Measurements from ENCODE around the gene CENPU. TPM values are rescaled to one million over a fixed set of nuclear protein-coding genes. Genes with fewer than 3 reads are reported as not detected.

CENPU gene
- total RNA-seq, 2 experiments from 2014 or later: 49.7 to 53.4 TPM

DNA sequence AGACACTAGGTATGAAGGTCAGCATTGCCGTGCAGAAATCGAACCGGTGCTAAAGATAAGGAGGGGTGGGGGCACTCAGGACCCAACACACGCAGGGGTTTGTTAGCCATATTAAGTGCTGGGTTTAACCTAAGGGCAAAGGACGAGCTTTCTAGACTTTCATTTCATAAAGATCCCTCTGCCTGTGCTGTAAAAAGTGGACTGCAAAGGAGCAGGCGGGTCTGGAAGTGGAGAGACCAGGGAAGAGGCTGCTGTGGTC lies 85.9 kb downstream of the CENPU start:
- Mint-ChIP-seq H3K36me3 (ENCODE audit: low read depth) (peaks cover 52% of the 10 kb centered on the region), H3K9me3 (no peaks in the 10 kb centered on the region), H3K27ac (peak overlapping the region; percentile 92), H3K4me1 (ENCODE audit: low read depth) (peaks cover 56% of the 10 kb centered on the region), H3K27me3 (no peaks in the 10 kb centered on the region), H3K4me3 (peak overlapping the region; percentile 94)
- DNase-seq: no peak
- CTCF ChIA-PET: interaction anchor here (0.8 to 4.4 kb wide), 3 partner anchors 14 to 383 kb away, joined by 3 to 22 read pairs (median 4); no protein-coding TSS in a partner anchor
- intact Hi-C loops (cut with micrococcal nuclease): loop anchor here (5.0 kb wide), 3 partner anchors 84 to 176 kb away; partner anchors contain the start of genes CENPU and IRF2
- TF ChIP-seq, protein P1, sequence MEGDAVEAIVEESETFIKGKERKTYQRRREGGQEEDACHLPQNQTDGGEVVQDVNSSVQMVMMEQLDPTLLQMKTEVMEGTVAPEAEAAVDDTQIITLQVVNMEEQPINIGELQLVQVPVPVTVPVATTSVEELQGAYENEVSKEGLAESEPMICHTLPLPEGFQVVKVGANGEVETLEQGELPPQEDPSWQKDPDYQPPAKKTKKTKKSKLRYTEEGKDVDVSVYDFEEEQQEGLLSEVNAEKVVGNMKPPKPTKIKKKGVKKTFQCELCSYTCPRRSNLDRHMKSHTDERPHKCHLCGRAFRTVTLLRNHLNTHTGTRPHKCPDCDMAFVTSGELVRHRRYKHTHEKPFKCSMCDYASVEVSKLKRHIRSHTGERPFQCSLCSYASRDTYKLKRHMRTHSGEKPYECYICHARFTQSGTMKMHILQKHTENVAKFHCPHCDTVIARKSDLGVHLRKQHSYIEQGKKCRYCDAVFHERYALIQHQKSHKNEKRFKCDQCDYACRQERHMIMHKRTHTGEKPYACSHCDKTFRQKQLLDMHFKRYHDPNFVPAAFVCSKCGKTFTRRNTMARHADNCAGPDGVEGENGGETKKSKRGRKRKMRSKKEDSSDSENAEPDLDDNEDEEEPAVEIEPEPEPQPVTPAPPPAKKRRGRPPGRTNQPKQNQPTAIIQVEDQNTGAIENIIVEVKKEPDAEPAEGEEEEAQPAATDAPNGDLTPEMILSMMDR (IDR thresholded peaks at IDR 0.05): no peak
- no peak for ATAC-seq
- POLR2A ChIA-PET: interaction anchor here (0.9 to 4.3 kb wide), 8 partner anchors 9 to 384 kb away, joined by 3 to 34 read pairs (median 5); partner anchors contain the start of gene CENPU

DNA sequence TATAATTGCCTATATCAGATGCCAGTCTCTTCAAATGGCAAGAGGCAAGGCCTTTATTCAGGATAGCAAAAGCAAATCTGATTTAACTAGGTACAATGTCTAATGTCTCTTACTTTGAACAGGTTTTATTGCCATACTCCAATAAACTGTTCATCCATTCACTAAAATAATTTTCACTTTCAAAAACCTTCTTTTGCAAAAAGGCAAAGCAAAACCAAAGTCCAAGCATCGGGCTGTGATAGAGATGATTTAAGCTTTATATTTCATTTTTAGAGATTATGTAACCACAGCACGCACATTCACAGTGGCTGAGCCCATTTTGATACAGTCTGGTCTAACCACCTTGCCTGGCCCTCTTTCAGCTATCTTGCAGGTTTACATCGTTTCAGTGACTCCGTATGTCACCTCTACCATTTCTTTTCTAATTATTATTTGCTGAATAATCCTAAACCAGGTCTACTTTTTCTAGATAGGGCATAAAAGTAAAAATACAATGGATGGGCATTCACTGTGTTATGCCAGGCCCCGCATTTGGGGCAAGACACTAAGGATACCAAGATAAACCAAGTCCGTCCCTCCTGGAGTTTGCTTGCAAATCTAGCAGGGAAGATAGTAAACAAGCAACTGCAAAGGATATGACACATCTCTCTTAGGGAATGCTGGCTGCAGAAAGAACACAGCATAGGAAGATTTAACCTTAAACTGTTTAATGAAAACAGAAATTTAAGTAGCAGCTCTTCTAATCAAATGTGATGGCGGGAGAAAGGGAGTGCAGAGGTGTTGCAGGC lies 86.4 kb downstream of the CENPU start:
- peaks cover 61% of the 10 kb centered on the region for H3K4me1 Mint-ChIP-seq (ENCODE audit: low read depth)
- ATAC-seq (no peak), DNase-seq (no peak)
- intact Hi-C loops (cut with micrococcal nuclease): loop anchor here (5.0 kb wide), 3 partner anchors 85 to 175 kb away; partner anchors contain the start of genes CENPU and IRF2
- no peaks in the 10 kb centered on the region for H3K27me3 Mint-ChIP-seq
- TF ChIP-seq, protein P1 (IDR thresholded peaks at IDR 0.05): no peak
- peaks cover 55% of the 10 kb centered on the region for H3K36me3 Mint-ChIP-seq (ENCODE audit: low read depth)
- H3K27ac Mint-ChIP-seq: peak overlapping the region; percentile 92
- peak overlapping the region; percentile 94 for H3K4me3 Mint-ChIP-seq
- ChIA-PET CTCF (interaction anchor here (0.8 to 4.4 kb wide), 2 partner anchors 15 to 383 kb away, joined by 4 to 22 read pairs; no protein-coding TSS in a partner anchor), POLR2A (interaction anchor here (0.9 to 4.3 kb wide), 5 partner anchors 8 to 365 kb away, joined by 3 to 34 read pairs (median 4); partner anchors contain the start of gene CENPU)
- no peaks in the 10 kb centered on the region for H3K9me3 Mint-ChIP-seq

DNA sequence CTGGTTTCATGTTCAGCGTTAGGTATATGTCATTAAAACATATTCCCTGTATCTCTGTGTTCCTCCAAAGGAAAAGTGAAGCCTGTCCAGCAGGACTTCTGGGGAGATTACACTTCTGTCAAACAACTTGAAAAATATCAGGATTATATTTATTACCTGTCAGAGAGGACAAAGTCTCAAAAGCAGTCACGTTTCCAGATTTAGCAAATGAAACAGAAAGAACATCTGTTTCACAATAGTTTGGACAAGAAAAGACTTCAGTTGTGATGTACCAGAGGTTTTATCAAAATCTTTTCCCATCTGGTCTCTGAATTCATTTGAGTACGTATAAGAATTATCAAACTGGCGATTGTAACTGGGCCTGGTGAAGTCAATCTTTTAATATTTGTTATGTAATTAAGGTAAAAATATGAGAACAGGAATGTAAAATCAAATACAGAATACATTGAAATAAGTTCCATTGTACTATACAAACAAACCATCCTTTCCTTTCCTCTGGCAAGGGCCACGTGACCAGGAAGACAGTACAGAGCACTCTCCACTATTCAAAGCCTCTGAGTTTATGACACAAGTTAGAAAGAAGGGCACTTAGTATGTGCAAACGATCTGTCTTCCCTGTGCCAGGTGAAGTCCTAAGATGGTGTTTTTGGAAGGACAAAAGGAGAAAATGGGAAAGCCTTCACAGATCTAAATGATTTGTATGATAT lies 87.8 kb downstream of the CENPU start:
- no peaks in the 10 kb centered on the region for H3K9me3 Mint-ChIP-seq
- no peak for ATAC-seq
- POLR2A ChIA-PET: interaction anchor here (1.0 to 3.0 kb wide), 2 partner anchors 88 to 363 kb away, joined by 3 to 10 read pairs; partner anchors contain the start of gene CENPU
- no peaks in the 10 kb centered on the region for H3K27me3 Mint-ChIP-seq
- peak overlapping the region; percentile 94 for H3K4me3 Mint-ChIP-seq
- DNase-seq: no peak
- intact Hi-C loops (cut with micrococcal nuclease): loop anchor here (5.0 kb wide), 3 partner anchors 86 to 174 kb away; partner anchors contain the start of genes CENPU and IRF2
- H3K4me1 Mint-ChIP-seq (ENCODE audit: low read depth): peaks cover 66% of the 10 kb centered on the region
- H3K27ac Mint-ChIP-seq: peak overlapping the region; percentile 63
- TF ChIP-seq, protein P1 (IDR thresholded peaks at IDR 0.05): no peak
- CTCF ChIA-PET: interaction anchor here (4.4 kb wide), 1 partner anchor 381 kb away, joined by 22 read pairs; no protein-coding TSS in a partner anchor
- H3K36me3 Mint-ChIP-seq (ENCODE audit: low read depth): peaks cover 67% of the 10 kb centered on the region

DNA sequence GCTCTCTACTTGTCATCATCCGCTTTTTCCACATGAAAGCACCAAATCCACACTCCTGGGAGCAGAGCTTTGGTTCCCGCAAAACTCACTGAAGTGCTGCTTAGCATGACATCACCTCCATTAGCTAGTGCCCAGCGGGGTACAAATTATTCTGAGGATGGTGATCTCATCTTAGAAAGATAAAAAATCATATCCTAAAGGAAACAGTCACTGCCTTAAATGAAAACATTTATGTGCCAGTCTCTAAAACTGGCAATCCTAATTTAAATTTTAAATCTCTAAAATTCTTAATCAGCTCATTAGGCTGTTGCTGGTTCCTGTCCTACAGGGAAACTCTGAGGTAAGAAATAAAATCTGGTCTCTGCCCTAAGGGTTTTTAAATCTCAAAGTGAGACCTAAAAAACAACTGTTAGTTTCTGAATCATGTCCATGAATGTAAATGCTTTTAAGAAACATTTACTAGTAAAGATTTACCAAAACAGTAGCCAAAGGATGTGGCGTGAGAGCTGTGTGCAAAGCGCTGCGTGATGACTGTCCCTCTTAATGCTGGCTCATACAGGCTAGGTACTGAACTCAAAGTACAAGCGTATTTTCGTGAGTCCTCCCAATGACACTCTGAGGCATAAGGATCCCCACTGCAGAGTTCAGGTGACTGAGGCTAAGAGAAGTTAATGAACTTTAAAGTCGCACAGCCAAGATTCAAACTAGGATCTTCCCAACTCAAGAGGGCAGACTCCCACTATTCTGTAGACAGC lies 89.2 kb downstream of the CENPU start:
- ATAC-seq (no peak), DNase-seq (peak; percentile 69)
- POLR2A ChIA-PET: interaction anchor here (0.6 to 1.5 kb wide), 5 partner anchors 13 to 387 kb away, joined by 3 to 4 read pairs (median 3); partner anchors contain the start of gene CENPU
- Mint-ChIP-seq H3K27me3 (no peaks in the 10 kb centered on the region), H3K9me3 (no peaks in the 10 kb centered on the region), H3K27ac (peak overlapping the region; percentile 78), H3K36me3 (ENCODE audit: low read depth) (peaks cover 67% of the 10 kb centered on the region), H3K4me3 (peak overlapping the region; percentile 94), H3K4me1 (ENCODE audit: low read depth) (peaks cover 67% of the 10 kb centered on the region)
- intact Hi-C loops (cut with micrococcal nuclease): loop anchor here (5.0 kb wide), 3 partner anchors 88 to 172 kb away; partner anchors contain the start of genes CENPU and IRF2
- CTCF ChIA-PET: interaction anchor here (1.0 to 3.0 kb wide), 5 partner anchors 11 to 381 kb away, joined by 3 to 9 read pairs (median 4); partner anchors contain the start of gene IRF2
- TF ChIP-seq, protein P1 (IDR thresholded peaks at IDR 0.05): no peak

Other genes starting within 250 kb of the CENPU start
- gene CASP3, start 84.6 kb downstream of the CENPU start, total RNA-seq: 100 to 1,000 TPM in 1 of 2 experiments, 10 to 100 TPM in 1; 96.9 to 100 TPM
- 10 to 100 TPM; 16.9 to 17.3 TPM for gene PRIMPOL, start 84.4 kb downstream of the CENPU start, total RNA-seq
- 10 to 100 TPM; 12.8 to 13.1 TPM for gene ACSL1, start 91.9 kb upstream of the CENPU start, total RNA-seq

All from activated CD8-positive, alpha-beta T cell treated with anti-CD3 and anti-CD28 coated beads for 36 hours (primary cell).